Thyroid gland (tissue), 4 donors: ENCODE data around the gene SLC44A4. TPM values are rescaled to one million over a fixed set of nuclear protein-coding genes. Genes with fewer than 3 reads are reported as not detected.
A peak's percentile ranks its signal among the peaks of the same experiment; 100 is the strongest.
"Not testable (repeated sequence)": the region's sequence is repeated elsewhere in the genome, so short reads cannot be mapped to it uniquely, and the experiment has no call there.

Source experiments
- DNase-seq, 2 donors: peaks; one replicate each; pipeline ENCODE4 v3.0.0-alpha.2; 2019
- H3K27ac ChIP-seq, 3 donors: fragments of 200-600 bp; sonication (generic); 1 replicate in 2 of 3; 2 replicates in 1 of 3; pipeline ENCODE4 v1.5.1; 2016 to 2019; ENCODE audit warnings: mild to moderate bottlenecking in 1 of 3, moderate library complexity in 1 of 3
- H3K27me3 ChIP-seq: fragments of 200-600 bp; sonication (generic); one replicate; pipeline ENCODE4 v1.5.1; 2019
- H3K36me3 ChIP-seq, 2 donors: fragments of 200-600 bp; sonication (generic); one replicate each; pipeline ENCODE4 v1.5.1; 2016 to 2019
- H3K4me1 ChIP-seq, 2 donors: fragments of 200-600 bp; sonication (generic); one replicate each; pipeline ENCODE4 v1.5.1; 2017 to 2019
- H3K4me3 ChIP-seq, 3 donors: fragments of 200-600 bp; sonication (generic); replicated peaks in 1 of 3; 1 replicate in 2 of 3; 2 replicates in 1 of 3; pipeline ENCODE4 v1.5.1; 2016; ENCODE audit warnings: mild to moderate bottlenecking in 1 of 3
- H3K9me3 ChIP-seq: fragments of 200-600 bp; sonication (generic); one replicate; pipeline ENCODE4 v1.5.1; 2017
- CTCF ChIP-seq, 6 experiments: fragments of 200-600 bp in 3 of 6; fragments of 450-650 bp in 3 of 6; sonication (generic) in 3 of 6; IDR thresholded peaks; one replicate each; pipeline ENCODE4 v1.5.1; 2016 to 2019; ENCODE audit warnings: antibody characterized with exemption in 6 of 6, mild to moderate bottlenecking in 2 of 6, inconsistent platforms in 1 of 6, moderate library complexity in 1 of 6
- POLR2A ChIP-seq, 2 donors: fragments of 450-650 bp; IDR thresholded peaks; one replicate each; pipeline ENCODE4 v1.6.1; 2017; ENCODE audit warnings: antibody characterized with exemption in 2 of 2, mild to moderate bottlenecking in 2 of 2, moderate library complexity in 1 of 2
- WGBS, 2 donors: methylation state at CpG; one replicate each; pipeline ENCODE4 v1.1.5; 2017; 5-methylcytosine and 5-hydroxymethylcytosine counted together
- intact Hi-C: fragments of 100-400 bp; cut with DNase I; formaldehyde crosslinking; loops from one replicate; pipeline ENCODE4 v1.15.1; 2023
- total RNA-seq, 4 donors: library from RNA; depleted of rRNA; stranded (reverse); fragments of >200 nt; gene quantifications; one replicate each; pipeline ENCODE4 v1.2.3, GENCODE V29; 2016

Gene SLC44A4
- total RNA-seq, 4 donors from 2014 or later, result 1.6 to 16.2 (median 7.7) TPM

- H3K27me3 ChIP-seq, result no peaks in the 10 kb centered on the region
- peaks cover 50 to 53% of the 10 kb centered on the region in 2 donors for H3K4me1 ChIP-seq
- TF ChIP-seq POLR2A (IDR thresholded peaks at IDR 0.05) (peak; percentile 100), CTCF (IDR thresholded peaks at IDR 0.05) (peak in 1 of 6 experiments; percentile 11)
- H3K9me3 ChIP-seq, result no peaks in the 10 kb centered on the region
- H3K4me3 ChIP-seq, result peak within 1 kb of the TSS in 2 of 3 donors; percentile 55 to 70
- H3K36me3 ChIP-seq, result no peaks in the 10 kb centered on the region
- H3K27ac ChIP-seq, result peak within 1 kb of the TSS; percentile 99 to 100 (median 99)
- WGBS, 2 donors, result 0 to 2% methylated on average over 24 to 27 of the region's 56 CpGs
- intact Hi-C loops, result no loop called here
- DNase-seq, result peak; percentile 100
These were observed 51.3 kb downstream of the SLC44A4 start, which contains the start of gene HSPA1B for GRCh38 chr6:31827286-31828079. HSPA1B (plus strand) TSS chr6:31827738; CDS start chr6:31827951, 213 bp downstream.

DNA sequence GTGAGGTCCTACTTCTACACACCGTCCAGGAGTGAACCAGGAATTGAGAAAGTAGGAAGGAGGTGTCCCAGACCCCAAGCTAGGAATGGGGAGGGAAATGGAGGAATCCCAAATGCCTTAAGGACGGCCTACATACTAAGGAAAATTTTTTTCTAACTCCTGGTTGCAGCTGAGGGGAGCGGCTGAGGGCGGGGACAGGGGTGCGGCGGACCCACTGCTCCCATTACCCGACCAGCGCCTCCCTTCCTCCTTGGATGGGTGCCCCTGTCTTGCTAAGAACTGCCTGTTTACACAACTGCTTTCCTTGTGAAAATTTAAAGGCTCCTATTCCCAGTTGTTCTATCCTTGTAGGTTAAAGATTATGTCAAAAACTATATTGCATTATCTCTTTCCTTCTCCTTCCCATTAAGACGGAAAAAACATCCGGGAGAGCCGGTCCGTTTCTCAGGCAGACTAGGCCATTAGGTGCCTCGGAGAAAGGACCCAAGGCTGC lies 52.0 kb downstream of the SLC44A4 start:
- intact Hi-C loops, result no loop called here
- DNase-seq, result peak; percentile 93 to 94

DNA sequence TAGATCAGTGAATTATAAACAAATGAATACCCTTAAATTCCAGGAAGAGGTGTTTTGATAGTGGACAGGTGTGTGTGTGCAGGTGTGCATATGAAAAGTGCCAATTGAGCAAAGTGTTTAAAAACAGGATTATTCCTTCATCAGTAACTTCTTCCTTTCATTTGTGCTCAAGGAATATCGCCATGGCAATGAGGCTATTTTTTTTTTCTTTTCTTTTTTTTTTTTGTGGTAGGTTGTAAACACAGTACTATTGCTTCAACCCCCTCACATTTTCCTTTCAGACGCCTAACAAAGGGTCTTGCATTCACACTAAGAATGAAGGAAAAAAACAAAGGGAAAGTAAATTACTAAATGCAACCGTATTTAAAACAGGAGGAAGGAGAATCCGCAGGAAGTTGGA lies 53.2 kb downstream of the SLC44A4 start:
- peaks cover 50 to 51% of the 10 kb centered on the region in 2 donors for H3K4me1 ChIP-seq
- DNase-seq, result no peak
- intact Hi-C loops, result no loop called here

More for the DNA sequence above, 52.0 kb downstream of the SLC44A4 start:
- peaks cover 50 to 55% of the 10 kb centered on the region in 2 donors for H3K4me1 ChIP-seq
- no peaks in the 10 kb centered on the region for H3K27me3 ChIP-seq
- peak overlapping the region; percentile 99 to 100 (median 99) for H3K27ac ChIP-seq
- no peak for TF ChIP-seq CTCF (IDR thresholded peaks at IDR 0.05)
- TF ChIP-seq POLR2A (IDR thresholded peaks at IDR 0.05), result peak; percentile 72 to 85
- H3K36me3 ChIP-seq, result no peaks in the 10 kb centered on the region
- 0 to 5% methylated on average over 13 of the region's 13 CpGs for WGBS, 2 donors
- H3K9me3 ChIP-seq, result no peaks in the 10 kb centered on the region
- H3K4me3 ChIP-seq, result peak overlapping the region in 2 of 3 donors; percentile 7 to 36

DNA sequence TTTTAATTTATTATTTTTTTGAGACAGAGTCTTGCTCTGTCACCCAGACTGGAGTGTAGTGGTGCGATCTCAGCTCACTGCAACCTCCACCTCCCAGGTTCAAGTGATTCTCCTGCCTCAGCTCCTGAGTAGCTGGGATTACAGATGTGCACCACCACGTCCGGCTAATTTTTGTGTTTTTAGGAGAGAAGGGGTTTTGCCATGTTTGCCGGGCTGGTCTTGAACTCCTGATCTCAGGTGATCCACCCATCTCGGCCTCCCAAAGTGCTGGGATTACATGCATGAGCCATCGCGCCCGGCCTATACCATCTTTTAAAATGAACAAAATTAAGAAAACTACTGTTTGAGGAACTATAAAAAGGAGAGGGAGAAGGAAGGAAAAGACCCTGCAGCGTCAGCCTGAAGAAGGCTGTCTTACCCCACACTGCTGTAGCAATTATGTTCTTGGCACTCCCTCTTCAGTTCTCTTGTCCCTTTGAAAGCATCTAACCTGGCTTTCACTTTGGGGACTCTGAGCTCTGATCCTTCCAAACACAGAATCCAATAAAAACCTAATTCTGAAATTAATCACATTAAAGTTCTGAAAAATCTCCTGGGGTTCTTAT lies 55.1 kb downstream of the SLC44A4 start:
- peak overlapping the region; percentile 99 to 100 (median 99) for H3K27ac ChIP-seq
- DNase-seq, H3K9me3 ChIP-seq, H3K27me3 ChIP-seq, intact Hi-C loops, H3K36me3 ChIP-seq, H3K4me3 ChIP-seq: not testable (repeated sequence)
- H3K4me1 ChIP-seq, result peaks cover 59 to 69% of the 10 kb centered on the region in 2 donors
- 86 to 87% methylated on average over 9 of the region's 9 CpGs for WGBS, 2 donors

More for the DNA sequence above, 53.2 kb downstream of the SLC44A4 start:
- no peaks in the 10 kb centered on the region for H3K27me3 ChIP-seq
- no peaks in the 10 kb centered on the region for H3K36me3 ChIP-seq
- no peaks in the 10 kb centered on the region for H3K9me3 ChIP-seq
- no peak overlapping the region for H3K4me3 ChIP-seq
- TF ChIP-seq POLR2A (IDR thresholded peaks at IDR 0.05), result no peak
- TF ChIP-seq CTCF (IDR thresholded peaks at IDR 0.05), result no peak
- WGBS, 2 donors, result 61 to 63% methylated on average over 4 of the region's 4 CpGs
- peak overlapping the region; percentile 99 to 100 (median 99) for H3K27ac ChIP-seq

GRCh38 chr6:31822036-31822821 lies 56.6 kb downstream of the SLC44A4 start:
- Histone ChIP-seq H3K36me3 (no peaks in the 10 kb centered on the region), H3K9me3 (no peaks in the 10 kb centered on the region), H3K27ac (peak overlapping the region; percentile 99 to 100 (median 99)), H3K27me3 (no peaks in the 10 kb centered on the region), H3K4me3 (peak overlapping the region in 2 of 3 donors; percentile 33 to 36), H3K4me1 (peaks cover 59 to 78% of the 10 kb centered on the region in 2 donors)
- peak; percentile 89 to 90 for DNase-seq
- intact Hi-C loops, result no loop called here
- TF ChIP-seq POLR2A (IDR thresholded peaks at IDR 0.05) (peak; percentile 47 to 91), CTCF (IDR thresholded peaks at IDR 0.05) (no peak)
- 2% methylated on average over 24 to 25 of the region's 25 CpGs for WGBS, 2 donors
